Choroid plexus epithelial cell (primary cell): ENCODE results near the gene IL1RAP.
A peak's percentile ranks its signal among the peaks of the same experiment; 100 is the strongest.

Experiments used
- DNase-seq: peaks from one replicate; pipeline ENCODE4 v3.0.0-alpha.2; 2010; ENCODE audit warnings: low read depth
- H3K4me3 ChIP-seq: 2 replicates; pipeline ENCODE4 v1.5.1; 2011; ENCODE audit warnings: low read depth, mild to moderate bottlenecking, control low read depth, low read length, moderate library complexity
- TF ChIP-seq, protein P1 (sequence below): conservative IDR thresholded peaks from 2 replicates; pipeline ENCODE4 v1.5.1; 2011; ENCODE audit warnings: low read depth, mild to moderate bottlenecking, control low read depth, inconsistent platforms, low read length, moderate library complexity

Gene IL1RAP

DNA sequence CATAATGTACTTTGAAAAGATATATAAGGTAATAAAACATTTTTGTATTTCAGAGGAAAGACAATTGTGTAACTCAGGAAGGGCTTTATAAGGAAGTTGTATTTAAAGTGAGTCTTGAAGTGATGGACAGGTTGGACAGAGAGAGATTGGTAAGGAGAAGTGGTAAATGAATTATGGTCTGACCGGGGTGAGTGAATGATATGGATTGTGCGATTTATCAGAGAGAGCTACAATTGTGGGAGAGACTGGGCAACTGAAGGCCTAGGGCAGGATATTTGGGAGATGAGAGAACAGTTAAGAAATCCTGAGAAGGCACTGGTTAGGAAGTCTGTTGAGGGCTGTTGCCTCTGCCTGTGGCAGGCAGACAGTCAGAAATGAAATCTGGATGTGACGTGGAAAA lies 14.8 kb downstream of the IL1RAP start:
- TF ChIP-seq, protein P1, sequence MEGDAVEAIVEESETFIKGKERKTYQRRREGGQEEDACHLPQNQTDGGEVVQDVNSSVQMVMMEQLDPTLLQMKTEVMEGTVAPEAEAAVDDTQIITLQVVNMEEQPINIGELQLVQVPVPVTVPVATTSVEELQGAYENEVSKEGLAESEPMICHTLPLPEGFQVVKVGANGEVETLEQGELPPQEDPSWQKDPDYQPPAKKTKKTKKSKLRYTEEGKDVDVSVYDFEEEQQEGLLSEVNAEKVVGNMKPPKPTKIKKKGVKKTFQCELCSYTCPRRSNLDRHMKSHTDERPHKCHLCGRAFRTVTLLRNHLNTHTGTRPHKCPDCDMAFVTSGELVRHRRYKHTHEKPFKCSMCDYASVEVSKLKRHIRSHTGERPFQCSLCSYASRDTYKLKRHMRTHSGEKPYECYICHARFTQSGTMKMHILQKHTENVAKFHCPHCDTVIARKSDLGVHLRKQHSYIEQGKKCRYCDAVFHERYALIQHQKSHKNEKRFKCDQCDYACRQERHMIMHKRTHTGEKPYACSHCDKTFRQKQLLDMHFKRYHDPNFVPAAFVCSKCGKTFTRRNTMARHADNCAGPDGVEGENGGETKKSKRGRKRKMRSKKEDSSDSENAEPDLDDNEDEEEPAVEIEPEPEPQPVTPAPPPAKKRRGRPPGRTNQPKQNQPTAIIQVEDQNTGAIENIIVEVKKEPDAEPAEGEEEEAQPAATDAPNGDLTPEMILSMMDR = no peak
- no peak for DNase-seq
- no peak overlapping the region for H3K4me3 ChIP-seq

DNA sequence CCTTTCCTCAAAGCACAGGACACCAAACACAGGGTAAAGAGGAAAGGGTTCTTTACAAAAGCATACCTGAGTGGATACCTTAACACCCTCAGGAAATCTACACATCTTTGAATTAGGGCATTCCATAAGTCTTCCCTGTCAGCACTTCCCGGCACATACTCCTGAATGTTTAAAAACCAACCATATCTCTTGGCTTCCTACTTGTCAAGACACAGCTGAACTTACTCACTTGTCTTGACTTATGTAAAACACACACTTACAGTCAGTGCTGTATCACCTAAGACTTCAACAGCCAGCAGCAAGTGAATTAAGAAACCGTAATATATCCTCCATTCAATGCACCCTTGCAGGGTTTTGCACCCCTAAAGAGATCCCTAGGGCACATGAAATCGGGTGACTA lies 17.5 kb downstream of the IL1RAP start:
- H3K4me3 ChIP-seq = no peak overlapping the region
- TF ChIP-seq, protein P1 = no peak
- DNase-seq = no peak

DNA sequence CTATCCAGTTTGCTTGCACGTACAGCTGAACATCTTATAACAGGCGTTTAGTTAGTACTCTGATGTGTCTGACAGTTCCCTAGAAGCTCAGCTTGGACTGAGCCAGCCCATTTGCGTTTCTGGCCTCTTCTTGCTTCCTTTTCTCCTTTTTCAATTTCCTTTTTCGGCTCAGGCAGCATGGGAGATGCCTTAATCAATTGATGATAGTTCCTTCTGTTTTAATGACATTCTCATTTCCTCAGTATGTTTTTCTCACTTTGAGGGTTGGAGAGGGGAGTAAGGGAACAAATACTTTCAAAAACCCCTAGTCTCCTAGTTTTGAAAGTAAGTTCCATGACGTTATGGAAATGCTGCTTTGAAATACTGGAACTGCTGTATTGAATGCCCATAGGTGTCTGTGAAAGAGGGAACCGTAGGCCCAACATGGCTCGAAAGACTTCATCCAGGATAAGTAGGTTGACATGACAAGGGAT lies 18.9 kb downstream of the IL1RAP start:
- TF ChIP-seq, protein P1 = no peak
- no peak for DNase-seq
- no peak overlapping the region for H3K4me3 ChIP-seq

DNA sequence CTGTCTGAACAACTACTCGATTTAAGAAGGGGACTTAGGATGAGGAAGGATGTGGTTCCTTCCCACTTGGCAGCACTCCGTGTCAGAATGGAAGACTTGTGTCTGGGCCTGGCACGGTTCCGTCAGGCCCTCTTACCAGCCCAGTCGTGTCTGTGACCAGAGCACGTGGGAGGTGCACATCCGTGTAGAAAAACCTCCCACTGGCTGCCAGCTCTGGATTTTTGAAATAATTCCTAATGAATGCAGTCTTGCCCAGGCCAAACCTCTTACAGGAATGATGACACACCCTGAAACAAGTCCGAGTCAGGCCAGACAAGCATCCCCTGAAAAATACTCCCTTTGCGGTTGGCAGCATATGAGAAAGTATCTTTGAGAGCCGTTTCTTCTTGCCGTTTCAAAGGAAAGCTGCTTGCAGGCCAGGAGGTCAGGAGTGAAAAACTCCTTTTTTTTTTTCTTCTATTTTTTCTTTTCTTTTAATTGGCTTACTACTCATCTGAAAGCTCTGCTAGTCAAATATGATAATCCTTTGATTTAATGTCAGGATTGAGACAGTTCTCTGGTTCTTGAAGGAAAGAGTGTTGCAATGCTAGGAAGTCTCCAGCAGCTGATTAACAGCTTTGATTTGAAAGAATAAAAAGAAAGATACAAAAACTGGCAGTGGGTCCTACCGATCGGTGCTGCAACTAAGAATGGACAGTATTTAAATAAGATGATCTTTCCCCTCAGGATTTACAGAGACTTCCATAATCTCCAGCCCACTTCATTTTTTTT lies 19.8 kb downstream of the IL1RAP start:
- DNase-seq = peak; percentile 76
- no peak overlapping the region for H3K4me3 ChIP-seq
- TF ChIP-seq, protein P1 = no peak

DNA sequence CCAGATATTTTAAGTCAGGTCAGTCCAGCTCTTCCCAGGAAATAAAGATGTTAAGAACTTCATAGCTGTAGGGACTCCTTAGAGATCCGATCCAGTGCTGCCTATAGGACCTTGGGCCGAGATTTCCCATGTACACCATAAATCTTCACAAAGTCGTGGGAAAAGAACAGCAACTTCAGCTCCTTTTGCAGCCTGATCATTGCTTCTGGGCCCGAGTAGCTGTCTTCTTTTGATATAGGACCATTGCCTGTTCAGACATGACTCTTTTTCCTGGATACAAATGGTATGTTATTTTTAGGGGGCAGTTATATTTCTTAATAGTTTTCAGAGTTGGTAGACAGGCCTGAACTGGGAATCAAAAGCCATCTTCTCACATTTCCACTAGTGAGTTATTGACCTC lies 20.5 kb downstream of the IL1RAP start:
- TF ChIP-seq, protein P1 = no peak
- H3K4me3 ChIP-seq = no peak overlapping the region
- no peak for DNase-seq

DNA sequence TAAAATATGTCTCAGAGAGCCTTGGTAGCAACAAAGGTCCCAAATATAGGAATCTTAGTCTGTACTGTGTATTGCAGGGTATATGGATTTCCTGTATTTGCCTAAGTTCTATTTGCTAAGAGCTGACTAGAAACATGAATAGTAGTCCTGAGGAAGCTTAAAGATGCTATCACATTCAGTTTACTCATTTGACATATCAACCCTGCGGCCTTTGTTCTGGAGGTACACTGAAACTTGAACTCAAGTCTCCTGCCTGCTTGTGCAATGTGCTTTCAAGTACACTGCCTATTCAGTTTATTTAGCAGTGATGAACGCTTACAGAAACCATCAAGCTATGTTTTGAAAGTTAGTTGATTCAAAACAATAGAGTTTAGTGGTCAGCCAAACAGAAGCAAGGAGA lies 21.1 kb downstream of the IL1RAP start:
- TF ChIP-seq, protein P1 = no peak
- no peak for DNase-seq
- H3K4me3 ChIP-seq = no peak overlapping the region

DNA sequence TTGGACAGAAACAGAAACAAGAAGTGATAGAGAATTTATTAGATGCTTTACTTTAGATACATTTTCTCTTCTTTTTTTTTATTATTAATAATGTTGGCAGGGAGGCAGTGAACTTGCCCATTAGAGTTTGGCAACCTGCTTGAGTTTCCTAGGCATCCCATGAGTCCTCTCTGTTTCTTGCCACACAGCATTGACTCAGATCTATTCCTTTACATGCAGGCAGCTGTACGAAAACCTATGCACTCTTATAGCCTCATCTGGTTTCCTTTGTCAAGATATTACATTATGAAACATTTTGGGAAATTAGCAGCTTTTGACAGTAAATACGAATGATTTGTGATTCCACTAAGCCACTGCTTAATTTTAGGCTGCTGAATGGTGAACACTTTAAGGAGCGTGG lies 23.3 kb downstream of the IL1RAP start:
- TF ChIP-seq, protein P1 = no peak
- no peak overlapping the region for H3K4me3 ChIP-seq
- no peak for DNase-seq
